HG02973 (cell line): Measurements from ENCODE around the gene FOXL2NB.
"Not testable (repeated sequence)": the region's sequence is repeated elsewhere in the genome, so short reads cannot be mapped to it uniquely, and the experiment has no call there.

Source experiments
- ATAC-seq: cut with Tn5 transposase; IDR thresholded peaks from one replicate; pipeline ENCODE4 v1.9.1; 2021; ENCODE audit warnings: moderate library complexity; ENCODE audit not compliant: unreplicated experiment

Gene FOXL2NB

GRCh38 chr3:138946663-138947494 is at the start of gene FOXL2NB, which contains the start of gene FOXL2:
Gene FOXL2NB, plus strand, starts transcription at chr3:138947217. Its CDS starts 148 bp downstream, at chr3:138947365.
Gene FOXL2, minus strand, starts transcription at chr3:138947137. Its CDS starts 415 bp downstream, at chr3:138946722.
- ATAC-seq: no peak

GRCh38 chr3:138898301-138898700 is 48.7 kb upstream of the FOXL2NB start:
- ATAC-seq: no peak

GRCh38 chr3:138898708-138899107 is 48.3 kb upstream of the FOXL2NB start:
- no peak for ATAC-seq

GRCh38 chr3:138899351-138899991 is 47.5 kb upstream of the FOXL2NB start:
- ATAC-seq: no peak

GRCh38 chr3:138901567-138901966 is 45.5 kb upstream of the FOXL2NB start:
- ATAC-seq: no peak

GRCh38 chr3:138902171-138902570 is 44.8 kb upstream of the FOXL2NB start:
- ATAC-seq: no peak

- ATAC-seq: no peak
Measured at GRCh38 chr3:138907539-138907938, 39.5 kb upstream of the FOXL2NB start.

GRCh38 chr3:138908846-138909245 is 38.2 kb upstream of the FOXL2NB start:
- ATAC-seq: no peak

GRCh38 chr3:138909904-138910303 is 37.1 kb upstream of the FOXL2NB start:
- ATAC-seq: no peak

- no peak for ATAC-seq
Measured at GRCh38 chr3:138911621-138912020, 35.4 kb upstream of the FOXL2NB start.

- ATAC-seq: no peak
Measured at GRCh38 chr3:138912237-138912636, 34.8 kb upstream of the FOXL2NB start.

- no peak for ATAC-seq
Measured at GRCh38 chr3:138913766-138914165, 33.3 kb upstream of the FOXL2NB start.

- ATAC-seq: peak; percentile 14
Measured at GRCh38 chr3:138914870-138915502, 32.0 kb upstream of the FOXL2NB start.

- peak; percentile 74 for ATAC-seq
Measured at GRCh38 chr3:138915503-138916498, 31.2 kb upstream of the FOXL2NB start.

GRCh38 chr3:138916824-138917223 is 30.2 kb upstream of the FOXL2NB start:
- no peak for ATAC-seq

GRCh38 chr3:138919325-138919724 is 27.7 kb upstream of the FOXL2NB start:
- no peak for ATAC-seq

- ATAC-seq: no peak
Measured at GRCh38 chr3:138921316-138922292, 25.4 kb upstream of the FOXL2NB start.

GRCh38 chr3:138922400-138922799 is 24.6 kb upstream of the FOXL2NB start:
- not testable (repeated sequence) for ATAC-seq

GRCh38 chr3:138923531-138923994 is 23.5 kb upstream of the FOXL2NB start:
- ATAC-seq: peak; percentile 65
